GM19193 (cell line): ENCODE results near the gene ISX.

Experiments
- POLR2A ChIP-seq: IDR thresholded peaks from 4 replicates; pipeline ENCODE4 v1.6.1; 2011; ENCODE audit not compliant: insufficient read depth, insufficient read length; ENCODE audit errors: extremely low read depth

ISX gene

GRCh38 chr22:35076630-35077029, 10.7 kb downstream of the ISX start:
- TF ChIP-seq POLR2A = no peak

DNA sequence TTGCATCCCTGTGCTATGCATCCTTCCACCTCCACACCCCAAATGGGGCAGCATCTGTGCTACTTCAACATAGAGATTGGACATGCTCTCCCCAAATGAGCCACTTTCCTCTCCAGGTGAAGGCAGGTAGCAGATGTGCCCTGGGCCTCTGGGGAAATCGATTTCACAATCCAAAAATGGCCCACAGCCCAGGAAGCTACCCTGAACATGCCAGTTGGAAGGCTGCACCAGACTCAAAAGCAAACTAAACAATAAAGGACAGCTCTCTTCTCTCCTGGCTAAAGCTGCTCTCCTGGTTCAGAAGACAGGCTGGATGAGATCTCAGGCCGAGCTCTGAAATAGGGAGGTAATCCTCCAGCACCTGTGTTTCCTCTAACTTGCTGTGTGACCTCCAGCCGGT, 19.7 kb downstream of the ISX start:
- TF ChIP-seq POLR2A = no peak

- no peak for TF ChIP-seq POLR2A
Observed at GRCh38 chr22:35089139-35089538, 23.2 kb downstream of the ISX start.

DNA sequence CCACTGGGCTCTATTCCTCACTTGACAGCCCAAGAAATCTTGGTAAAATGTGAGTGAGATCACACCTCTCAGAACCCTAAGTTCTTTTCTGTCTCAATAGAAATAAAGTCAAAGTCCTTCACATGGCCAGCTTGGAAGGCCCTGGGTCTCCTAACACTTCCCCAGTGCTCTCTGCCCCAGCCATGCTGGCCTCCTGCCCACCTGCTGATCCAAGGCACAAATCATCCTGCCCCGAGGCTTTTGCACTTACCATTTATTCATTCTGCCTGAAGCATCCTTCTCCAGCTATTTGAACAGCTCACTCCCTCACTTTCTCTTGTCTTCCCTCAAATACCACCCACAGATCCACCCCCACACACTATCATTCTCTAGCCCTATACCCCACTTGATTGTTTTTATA, 26.4 kb downstream of the ISX start:
- TF ChIP-seq POLR2A = no peak

DNA sequence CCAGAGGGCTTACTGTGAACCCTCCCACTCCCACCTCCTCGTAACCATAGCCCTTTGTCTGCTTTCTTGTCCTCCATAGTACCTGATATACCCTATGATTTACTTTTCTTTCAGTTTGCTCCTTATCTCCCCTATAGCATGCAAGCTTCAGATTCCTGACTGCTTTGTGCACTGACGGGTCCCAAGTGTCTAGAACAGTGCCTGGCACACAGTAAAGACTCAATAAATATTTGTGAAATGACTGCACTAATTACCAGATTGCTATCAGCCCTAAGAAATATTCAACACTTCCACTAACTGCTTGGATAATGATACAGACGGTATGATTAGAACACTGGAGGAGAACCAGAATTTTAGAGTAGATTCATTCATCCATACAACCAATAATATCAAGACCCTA, 33.0 kb downstream of the ISX start:
- TF ChIP-seq POLR2A = no peak

- no peak for TF ChIP-seq POLR2A
Observed at GRCh38 chr22:35099883-35100282, 33.9 kb downstream of the ISX start.

GRCh38 chr22:35102663-35103062, 36.7 kb downstream of the ISX start:
- TF ChIP-seq POLR2A = no peak

DNA sequence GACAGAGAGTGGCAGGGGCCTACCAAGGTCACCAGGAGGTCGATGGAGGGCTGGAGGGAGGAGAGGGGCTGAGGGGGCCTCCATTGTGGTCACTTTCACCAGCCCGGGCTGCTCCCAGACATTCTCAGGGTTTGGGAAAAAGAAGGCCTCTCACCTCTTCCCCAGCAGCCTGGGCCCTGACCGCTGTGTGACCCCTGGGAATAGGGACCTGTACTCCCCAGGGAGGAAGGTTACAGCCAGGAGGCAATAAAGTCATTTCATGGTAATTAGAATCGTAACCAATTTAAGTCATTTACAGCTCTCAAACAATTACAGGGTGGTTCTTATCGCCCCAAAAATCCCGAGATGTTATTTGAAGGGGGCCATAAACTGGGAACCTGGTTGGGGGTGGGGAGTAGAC, 37.8 kb downstream of the ISX start:
- TF ChIP-seq POLR2A = no peak

GRCh38 chr22:35104491-35104890, 38.5 kb downstream of the ISX start:
- TF ChIP-seq POLR2A = no peak

DNA sequence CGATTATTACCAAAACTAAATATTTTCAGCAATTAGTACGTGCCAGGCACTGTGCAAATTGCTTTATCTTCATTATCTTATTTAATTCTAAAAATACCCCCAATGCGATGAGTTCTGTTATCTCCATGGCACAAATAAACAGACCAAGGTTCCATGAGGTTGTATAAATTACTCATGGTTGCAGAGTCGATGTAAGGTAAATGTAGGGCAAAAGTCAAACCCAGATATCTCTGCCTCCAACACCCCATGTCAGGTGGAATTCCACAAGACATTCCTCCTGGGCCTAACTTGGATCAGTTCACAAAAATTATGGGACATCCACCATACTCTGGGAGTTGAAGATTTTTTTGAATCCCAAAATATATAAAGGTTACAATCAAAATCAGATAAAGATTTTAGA, 43.7 kb downstream of the ISX start:
- no peak for TF ChIP-seq POLR2A

DNA sequence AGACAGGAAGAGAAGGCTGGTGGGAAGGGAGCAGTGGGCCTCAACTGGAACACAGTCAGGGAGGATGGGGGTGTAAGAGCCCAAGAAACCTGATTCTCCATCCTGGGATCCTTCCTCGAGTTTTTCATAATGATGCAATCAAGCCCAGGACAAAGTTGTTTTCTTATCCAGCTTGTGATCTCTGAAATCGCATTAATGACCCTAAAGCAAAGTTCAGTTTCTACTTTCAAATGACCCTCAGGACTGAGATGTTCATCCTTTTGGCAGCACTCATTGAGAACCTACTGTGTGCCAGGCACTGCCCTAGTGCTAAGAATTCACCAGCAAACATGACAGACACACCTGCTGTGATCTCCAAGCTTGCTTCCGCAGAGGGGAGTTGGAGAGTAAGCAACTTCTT, 45.3 kb downstream of the ISX start:
- TF ChIP-seq POLR2A = no peak

- TF ChIP-seq POLR2A = no peak
Observed at GRCh38 chr22:35113341-35113740, 47.4 kb downstream of the ISX start.

GRCh38 chr22:35114131-35114980, 48.4 kb downstream of the ISX start:
- TF ChIP-seq POLR2A = no peak

DNA sequence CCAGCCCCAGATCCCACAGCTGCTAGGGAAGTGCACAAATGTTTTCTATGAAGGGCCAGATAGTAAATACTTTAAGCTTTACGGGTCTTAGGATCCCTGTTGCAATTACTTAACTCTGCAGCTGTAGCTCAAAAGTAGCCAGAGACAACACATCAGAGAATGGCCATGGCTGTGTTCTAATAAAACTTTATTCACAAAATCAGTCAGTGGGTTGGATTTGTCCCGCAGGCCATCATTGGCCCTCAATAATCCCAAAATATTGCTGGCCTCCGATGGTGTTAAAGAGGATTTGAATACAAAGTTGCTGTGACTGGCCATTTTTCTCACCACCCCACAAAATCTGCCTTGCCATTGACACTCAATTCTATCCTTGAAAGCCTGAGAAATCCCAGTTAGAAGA, 49.6 kb downstream of the ISX start:
- TF ChIP-seq POLR2A = no peak

DNA sequence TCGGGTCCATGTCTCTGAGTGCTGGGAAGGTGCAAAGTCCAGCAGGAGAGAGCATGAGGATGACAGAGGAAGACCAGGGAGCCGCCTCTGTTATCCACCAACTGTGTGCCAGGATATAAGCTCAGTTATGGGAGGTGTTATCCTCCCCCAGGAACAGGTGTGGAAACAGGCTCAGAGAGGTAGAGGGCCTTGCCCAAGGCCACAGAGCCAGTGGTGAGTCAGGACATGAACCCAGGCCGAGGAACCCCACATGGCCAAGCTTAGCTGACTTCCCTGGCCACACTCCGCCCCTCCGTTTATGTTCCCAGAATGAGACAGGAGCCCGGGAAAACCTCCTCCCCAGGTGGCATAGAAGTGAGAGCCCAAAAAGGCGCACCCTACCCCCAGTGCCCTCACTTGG, 50.3 kb downstream of the ISX start:
- TF ChIP-seq POLR2A = no peak

DNA sequence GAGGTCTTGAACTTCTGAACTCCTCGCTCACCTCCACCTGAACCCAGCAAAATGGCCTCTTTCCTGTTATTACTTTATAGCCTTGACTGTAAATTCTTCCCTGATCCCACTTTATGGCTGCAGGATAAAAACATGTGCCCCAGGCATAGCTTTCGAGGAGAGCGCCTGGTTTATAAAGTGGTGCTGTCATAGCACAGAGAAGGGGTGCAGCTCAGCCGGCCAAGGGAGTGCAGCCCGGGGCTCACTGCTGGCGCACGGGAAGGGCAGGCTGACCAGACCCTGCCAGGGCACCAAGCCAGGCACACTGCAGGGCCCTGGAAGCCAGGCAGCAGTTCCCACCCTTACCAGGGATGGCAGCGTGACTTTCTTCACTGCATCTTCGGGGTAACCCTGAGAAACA, 50.9 kb downstream of the ISX start:
- no peak for TF ChIP-seq POLR2A

DNA sequence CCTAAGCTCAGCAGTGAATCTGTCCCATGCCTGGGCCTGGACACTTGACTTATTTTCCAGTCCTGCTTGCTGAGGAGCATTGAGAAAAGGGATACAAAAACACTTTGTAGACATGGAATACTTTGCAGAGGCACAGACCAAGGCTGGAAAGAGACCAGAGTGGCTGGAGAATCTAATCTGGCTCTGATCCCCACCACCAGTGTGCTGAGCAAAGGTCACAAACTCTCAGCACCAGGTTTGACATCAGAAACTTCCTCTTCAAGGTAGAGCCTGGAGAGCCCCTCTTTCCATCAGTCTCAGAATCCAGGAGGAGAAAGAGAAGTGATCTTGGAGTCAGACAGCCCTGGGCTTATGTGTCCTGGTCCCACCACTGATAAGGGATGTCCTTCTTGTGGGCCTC, 53.5 kb downstream of the ISX start:
- TF ChIP-seq POLR2A = no peak
